Fibroblast of skin of abdomen (primary cell): ENCODE data around the gene LRRC32.
"Not testable (repeated sequence)": the region's sequence is repeated elsewhere in the genome, so short reads cannot be mapped to it uniquely, and the experiment has no call there.

Experiments
- DNase-seq: peaks from one replicate; pipeline ENCODE4 v3.0.0-alpha.2; 2013

LRRC32 gene

GRCh38 chr11:76609736-76610370, 60.7 kb downstream of the LRRC32 start:
- DNase-seq: peak; percentile 41

GRCh38 chr11:76608879-76609460, 61.6 kb downstream of the LRRC32 start:
- not testable (repeated sequence) for DNase-seq

DNA sequence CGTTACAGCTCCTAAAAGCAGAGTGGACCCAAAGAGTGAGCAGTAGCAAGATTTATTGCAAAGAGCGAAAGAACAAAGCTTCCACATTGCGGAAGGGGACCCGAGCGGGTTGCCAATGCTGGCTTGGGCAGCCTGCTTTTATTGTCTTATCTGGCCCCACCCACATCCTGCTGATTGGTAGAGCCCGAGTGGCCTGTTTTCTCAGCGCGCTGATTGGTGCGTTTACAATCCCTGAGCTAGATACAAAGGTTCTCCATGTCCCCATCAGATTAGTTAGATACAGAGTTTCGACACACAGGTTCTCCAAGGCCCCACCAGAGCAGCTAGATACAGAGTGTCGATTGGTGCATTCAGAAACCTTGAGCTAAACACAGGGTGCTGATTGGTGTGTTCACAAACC, 62.3 kb downstream of the LRRC32 start:
- not testable (repeated sequence) for DNase-seq
